Stimulated activated CD4-positive, alpha-beta T cell treated with anti-CD3 and anti-CD28 coated beads, Interleukin-2, amount 100 ng/mL, for 24 hours (primary cell): ENCODE results near the gene OR5A1.

Experiments
- DNase-seq, 2 donors: peaks; one replicate each; pipeline ENCODE4 v3.0.0-alpha.2; 2020

The OR5A1 gene

DNA sequence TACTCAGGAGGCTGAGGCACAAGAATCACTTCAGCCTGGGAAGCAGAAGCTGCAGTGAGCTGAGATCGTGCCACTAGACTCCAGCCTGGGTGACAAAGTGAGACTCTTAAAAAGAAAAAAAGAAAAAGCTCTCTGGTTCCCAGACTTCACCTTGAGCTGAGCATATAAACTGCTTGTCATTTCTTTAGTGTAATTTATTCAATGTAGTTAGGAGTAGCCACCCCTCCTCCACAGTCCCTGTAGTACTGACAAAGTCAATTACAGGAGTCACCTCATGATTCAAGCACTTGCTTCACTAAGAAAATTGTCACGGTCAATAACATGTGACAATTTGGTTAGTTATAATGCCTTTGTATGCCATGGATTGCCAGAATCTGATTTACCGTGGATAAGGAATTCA lies 44.1 kb downstream of the OR5A1 start:
- DNase-seq = no peak
